Activated T-helper 1 cell treated with anti-CD3 and anti-CD28 coated beads, Interleukin-2, amount 50 U/mL, for 16 hours (primary cell): ENCODE data around the gene NOL4L.

Source experiments
- DNase-seq, 2 donors: peaks; one replicate each; pipeline ENCODE4 v3.0.0-alpha.2; 2020; ENCODE audit warnings: low read depth in 1 of 2, low spot score in 1 of 2

Gene NOL4L

DNA sequence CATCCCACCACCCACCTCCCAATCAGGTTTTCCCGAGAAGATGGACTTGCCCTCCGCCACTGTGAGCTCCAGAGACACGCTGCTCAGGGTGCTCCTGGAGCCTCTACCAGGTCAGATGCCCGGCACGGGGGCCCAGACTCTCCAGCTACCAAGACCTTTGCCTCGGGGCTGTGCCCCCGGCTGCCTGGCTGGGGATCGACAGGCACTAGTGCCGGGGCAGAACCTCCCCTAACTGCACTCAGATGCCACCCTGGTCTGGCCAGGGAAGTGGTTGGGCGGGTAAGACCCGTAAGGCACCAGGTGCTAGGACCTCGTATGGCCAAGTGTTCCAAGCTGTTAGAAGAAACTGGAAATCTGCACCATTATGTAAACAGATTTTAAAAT is 126.3 kb downstream of the NOL4L start:
- DNase-seq = no peak

- DNase-seq = no peak
Observed at GRCh38 chr20:32458061-32458836, 126.9 kb downstream of the NOL4L start.

- DNase-seq = no peak
Observed at GRCh38 chr20:32457479-32457986, 127.6 kb downstream of the NOL4L start.

GRCh38 chr20:32456869-32457478 is 128.2 kb downstream of the NOL4L start:
- DNase-seq = no peak

GRCh38 chr20:32455901-32456701 is 129.0 kb downstream of the NOL4L start:
- no peak for DNase-seq

- no peak for DNase-seq
Observed at GRCh38 chr20:32455171-32455900, 129.8 kb downstream of the NOL4L start.

DNA sequence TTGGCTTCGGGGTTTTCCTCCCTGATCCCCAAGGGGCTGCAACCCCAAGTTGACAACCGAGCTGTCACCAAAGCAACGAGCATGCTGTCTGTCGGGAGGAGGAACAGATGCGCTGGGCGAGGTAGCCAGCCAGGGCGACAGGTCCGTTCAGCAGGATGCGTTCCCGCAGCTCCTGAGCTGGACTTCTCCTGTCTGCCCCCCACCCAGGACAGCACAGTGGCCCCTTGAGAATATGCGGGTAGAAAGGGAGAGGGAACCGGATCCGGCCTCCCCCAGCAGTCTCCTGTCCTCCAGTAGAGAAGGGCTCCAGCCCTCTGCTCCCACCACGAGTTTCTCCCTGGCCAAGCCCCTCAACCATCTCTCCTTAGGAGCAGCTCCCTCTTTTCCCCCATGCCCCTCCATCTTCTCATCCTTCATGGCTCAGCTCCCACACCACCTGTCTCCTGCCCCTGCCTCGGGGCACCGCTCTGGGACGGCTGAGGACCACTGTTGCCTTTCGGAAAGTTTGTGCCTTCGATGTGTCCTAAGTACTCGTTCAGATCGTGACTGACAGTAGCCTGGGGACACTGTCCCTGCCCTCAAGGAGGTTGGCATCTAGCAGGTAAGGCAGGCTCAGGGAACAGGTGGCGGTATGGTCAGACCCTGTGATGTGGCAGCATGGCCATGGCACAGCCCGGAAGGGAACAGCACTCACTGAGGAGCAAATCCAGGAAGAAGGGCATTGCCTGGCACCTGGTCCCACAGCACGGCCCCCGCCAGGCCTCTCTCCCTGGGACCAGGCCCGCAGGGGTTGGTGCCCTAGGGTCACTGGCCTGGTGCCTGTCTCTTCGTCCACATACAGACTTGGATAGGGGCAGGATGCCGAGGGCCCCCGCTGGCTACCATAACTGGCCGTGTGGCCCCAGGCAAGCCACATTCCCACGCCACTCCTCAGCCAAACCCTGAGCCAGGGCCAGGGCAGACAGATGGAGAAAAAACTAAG is 130.7 kb downstream of the NOL4L start:
- DNase-seq = no peak

DNA sequence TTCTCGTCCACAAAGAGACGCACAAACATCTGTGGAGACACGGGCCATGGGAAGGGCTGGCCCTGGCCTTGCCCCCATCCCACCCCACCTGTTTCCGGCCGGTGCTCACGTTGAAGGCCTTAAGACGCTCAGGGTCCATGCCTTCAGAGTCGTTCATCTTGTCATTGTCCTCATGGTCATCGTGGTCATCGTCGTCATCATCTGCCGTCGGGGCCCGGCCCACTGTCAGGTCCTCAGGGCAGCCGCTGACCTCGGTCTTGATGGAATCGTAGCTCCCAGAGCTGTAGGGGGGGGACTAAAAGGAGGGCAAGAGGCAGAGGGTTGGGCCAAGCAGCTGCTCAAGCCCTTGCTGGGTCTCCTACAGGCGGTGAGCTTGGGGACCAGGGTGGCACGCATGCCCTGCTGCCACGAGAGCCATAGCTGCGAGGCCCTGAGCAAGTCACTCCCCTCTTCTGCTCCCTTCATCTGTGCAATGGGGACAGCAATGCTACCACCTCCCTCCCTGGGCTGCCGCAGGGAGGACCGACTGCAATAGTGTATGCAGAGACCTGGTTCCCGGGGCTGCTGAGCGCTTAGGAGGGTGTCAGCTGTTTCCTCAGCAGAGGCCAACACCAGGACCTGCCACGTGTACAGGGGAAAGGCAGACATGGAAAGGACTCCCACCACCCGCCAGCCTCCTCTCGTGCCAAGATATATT is 131.5 kb downstream of the NOL4L start:
- DNase-seq = no peak

- DNase-seq = no peak
Observed at GRCh38 chr20:32452776-32453466, 132.2 kb downstream of the NOL4L start.

- no peak for DNase-seq
Observed at GRCh38 chr20:32451682-32452461, 133.3 kb downstream of the NOL4L start.

- DNase-seq = no peak
Observed at GRCh38 chr20:32451340-32451681, 133.8 kb downstream of the NOL4L start.

GRCh38 chr20:32450484-32451061 is 134.6 kb downstream of the NOL4L start:
- DNase-seq = no peak

DNA sequence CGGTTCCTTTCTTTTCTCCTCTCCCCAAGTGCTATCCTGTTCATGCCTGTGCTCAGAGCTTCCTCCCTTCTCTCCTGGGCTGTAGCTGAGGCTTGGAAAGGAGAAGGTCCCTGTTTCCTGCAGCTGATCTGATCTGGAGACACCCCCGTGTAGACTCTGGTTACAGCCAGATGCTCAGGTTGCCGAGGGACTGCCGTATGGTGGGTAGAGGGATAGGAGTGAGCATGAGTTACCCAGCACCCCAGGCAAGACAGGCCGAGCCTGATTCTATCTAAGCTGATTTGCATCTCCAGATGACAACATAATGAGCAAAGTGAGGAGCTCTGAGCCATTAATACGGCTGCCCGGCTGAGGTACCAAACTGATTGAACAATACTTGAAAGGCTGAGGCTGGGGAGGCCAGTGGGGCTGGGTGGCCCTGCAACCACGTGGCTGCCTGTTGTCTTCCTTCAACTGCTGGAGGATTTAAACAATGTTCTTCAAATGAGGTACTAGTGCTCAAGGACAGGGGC is 135.2 kb downstream of the NOL4L start:
- DNase-seq = no peak

- DNase-seq = no peak
Observed at GRCh38 chr20:32449057-32449889, 135.9 kb downstream of the NOL4L start.

GRCh38 chr20:32448306-32449056 is 136.7 kb downstream of the NOL4L start:
- no peak for DNase-seq
